Measurements from ENCODE around the gene CPNE9. TPM values are rescaled to one million over a fixed set of nuclear protein-coding genes. Genes with fewer than 3 reads are reported as not detected.

Gene CPNE9
- total RNA-seq, result under 1 TPM in 1 of 10 donors, not detected in 9; 0.46 TPM
- polyA plus RNA-seq, result not detected
- long read RNA-seq, donor 1, result 0 reads
- long read RNA-seq, donor 2, result 0 reads
- long read RNA-seq, donor 3, result 0 reads

DNA sequence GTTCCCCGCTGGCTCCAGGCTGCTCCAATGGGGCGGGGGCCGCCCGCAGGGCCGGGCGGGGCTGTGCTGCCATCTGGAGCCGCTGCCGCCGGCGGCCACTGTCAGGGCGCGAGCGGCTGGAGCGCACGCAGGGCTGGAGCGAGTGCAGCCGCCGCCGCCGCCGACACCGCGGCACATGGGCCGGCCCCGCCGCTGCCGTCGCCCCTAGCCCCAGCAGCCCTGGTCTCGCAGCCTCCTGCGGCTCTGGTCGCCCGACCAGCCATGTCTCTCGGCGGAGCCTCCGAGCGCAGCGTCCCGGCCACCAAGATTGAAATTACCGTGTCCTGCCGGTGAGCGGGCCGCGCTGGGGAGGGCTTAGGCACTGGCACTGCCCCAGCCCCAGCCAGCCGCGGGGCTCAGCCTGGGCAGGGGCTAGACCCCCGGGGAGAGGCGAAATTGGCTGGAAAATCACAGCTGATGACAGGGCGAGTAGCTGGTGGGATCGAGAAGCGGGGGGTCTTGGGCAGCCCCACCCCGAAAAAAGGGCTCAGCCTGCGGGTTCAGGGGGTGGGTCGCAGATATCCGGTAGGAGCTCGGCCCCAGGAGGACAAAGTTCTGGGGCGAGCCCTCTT lies at the start of gene CPNE9:
Gene CPNE9 (plus strand): TSS at position 98 of the 611 bp plus-strand sequence. CDS start 164 bp downstream, at position 262.
- 2 to 4% methylated on average over 54 to 56 of the region's 56 CpGs for WGBS, 2 donors
- H3K27ac ChIP-seq, result no peak within 1 kb of the TSS
- peaks cover 0 to 44% (median 15%) of the 10 kb centered on the region in 9 donors for H3K36me3 ChIP-seq
- intact Hi-C loops (cut with DNase I), result no loop called here
- DNase-seq (no peak), ATAC-seq (peak in 5 of 8 donors; percentile 8 to 39 (median 18))
- TF ChIP-seq, protein P1, sequence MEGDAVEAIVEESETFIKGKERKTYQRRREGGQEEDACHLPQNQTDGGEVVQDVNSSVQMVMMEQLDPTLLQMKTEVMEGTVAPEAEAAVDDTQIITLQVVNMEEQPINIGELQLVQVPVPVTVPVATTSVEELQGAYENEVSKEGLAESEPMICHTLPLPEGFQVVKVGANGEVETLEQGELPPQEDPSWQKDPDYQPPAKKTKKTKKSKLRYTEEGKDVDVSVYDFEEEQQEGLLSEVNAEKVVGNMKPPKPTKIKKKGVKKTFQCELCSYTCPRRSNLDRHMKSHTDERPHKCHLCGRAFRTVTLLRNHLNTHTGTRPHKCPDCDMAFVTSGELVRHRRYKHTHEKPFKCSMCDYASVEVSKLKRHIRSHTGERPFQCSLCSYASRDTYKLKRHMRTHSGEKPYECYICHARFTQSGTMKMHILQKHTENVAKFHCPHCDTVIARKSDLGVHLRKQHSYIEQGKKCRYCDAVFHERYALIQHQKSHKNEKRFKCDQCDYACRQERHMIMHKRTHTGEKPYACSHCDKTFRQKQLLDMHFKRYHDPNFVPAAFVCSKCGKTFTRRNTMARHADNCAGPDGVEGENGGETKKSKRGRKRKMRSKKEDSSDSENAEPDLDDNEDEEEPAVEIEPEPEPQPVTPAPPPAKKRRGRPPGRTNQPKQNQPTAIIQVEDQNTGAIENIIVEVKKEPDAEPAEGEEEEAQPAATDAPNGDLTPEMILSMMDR (IDR thresholded peaks at IDR 0.05), result no peak
- H3K4me1 ChIP-seq, result peaks cover 2 to 17% (median 13%) of the 10 kb centered on the region in 9 donors
- H3K4me3 ChIP-seq, result peak within 1 kb of the TSS in 9 of 10 donors; percentile 16 to 41 (median 36)
- no peaks in the 10 kb centered on the region for H3K9me3 ChIP-seq
- peaks cover 0 to 24% (median 14%) of the 10 kb centered on the region in 7 donors for H3K27me3 ChIP-seq

DNA sequence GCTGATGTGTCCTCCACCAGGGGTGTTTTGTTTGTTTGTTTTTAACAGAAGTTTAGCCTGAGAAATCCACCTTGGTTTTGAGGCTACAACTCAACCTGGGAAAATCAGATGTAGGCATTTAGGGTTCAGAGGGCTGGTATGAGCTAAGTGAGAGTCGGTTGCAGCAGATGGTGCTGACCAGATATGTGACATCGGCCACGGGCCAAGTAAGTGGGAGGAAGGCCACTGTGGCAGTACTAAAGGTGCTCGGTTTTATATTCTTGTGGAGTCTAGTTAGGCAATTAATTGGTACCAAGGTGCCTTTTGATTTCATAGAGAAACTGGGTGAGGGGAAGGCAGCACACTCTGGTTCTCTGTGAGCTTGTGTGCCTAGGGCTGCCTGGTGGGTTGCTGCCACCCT lies 43.8 kb upstream of the CPNE9 start:
- ATAC-seq, result peak in 1 of 8 donors; percentile 38
- H3K4me1 ChIP-seq, result peaks cover 0 to 18% (median 6%) of the 10 kb centered on the region in 9 donors
- intact Hi-C loops (cut with DNase I), result no loop called here
- 77 to 97% methylated on average over 4 of the region's 4 CpGs for WGBS, 2 donors
- DNase-seq, result no peak
- no peak overlapping the region for H3K4me3 ChIP-seq
- peak overlapping the region in 1 of 10 donors; percentile 20 for H3K27ac ChIP-seq
- TF ChIP-seq, protein P1 (IDR thresholded peaks at IDR 0.05), result no peak
- no peaks in the 10 kb centered on the region for H3K9me3 ChIP-seq
- H3K36me3 ChIP-seq, result peaks cover 0 to 100% (median 69%) of the 10 kb centered on the region in 9 donors
- no peaks in the 10 kb centered on the region for H3K27me3 ChIP-seq

GRCh38 chr3:9660972-9661371 lies 42.7 kb upstream of the CPNE9 start:
- Histone ChIP-seq H3K9me3 (no peaks in the 10 kb centered on the region), H3K27me3 (no peaks in the 10 kb centered on the region), H3K27ac (peak overlapping the region in 1 of 10 donors; percentile 26), H3K4me1 (peaks cover 0 to 16% (median 6%) of the 10 kb centered on the region in 9 donors), H3K4me3 (no peak overlapping the region), H3K36me3 (peaks cover 0 to 100% (median 65%) of the 10 kb centered on the region in 9 donors)
- TF ChIP-seq, protein P1 (IDR thresholded peaks at IDR 0.05), result no peak
- 79 to 87% methylated on average over 6 of the region's 6 CpGs for WGBS, 2 donors
- ATAC-seq (no peak), DNase-seq (no peak)
- intact Hi-C loops (cut with DNase I), result no loop called here

- DNase-seq (no peak), ATAC-seq (no peak)
- Histone ChIP-seq H3K36me3 (peaks cover 0 to 100% (median 57%) of the 10 kb centered on the region in 9 donors), H3K4me1 (peaks cover 0 to 14% (median 3%) of the 10 kb centered on the region in 9 donors), H3K27me3 (no peaks in the 10 kb centered on the region), H3K27ac (peak overlapping the region in 1 of 10 donors; percentile 15), H3K4me3 (no peak overlapping the region), H3K9me3 (no peaks in the 10 kb centered on the region)
- WGBS, 2 donors, result 98 to 99% methylated on average over 5 of the region's 5 CpGs
- intact Hi-C loops (cut with DNase I), result no loop called here
- TF ChIP-seq, protein P1 (IDR thresholded peaks at IDR 0.05), result no peak
These were observed 39.4 kb upstream of the CPNE9 start for GRCh38 chr3:9664119-9664751.

All from heart right ventricle (tissue), 16 donors.